Endodermal cell (in vitro differentiated cells): ENCODE measurements around the gene C2orf92. TPM values are rescaled to one million over a fixed set of nuclear protein-coding genes. Genes with fewer than 3 reads are reported as not detected.

ENCODE experiments used
- DNase-seq: peaks from one replicate; pipeline ENCODE4 v3.0.0-alpha.2; 2017
- H3K27ac ChIP-seq: 2 replicates; pipeline ENCODE4 v1.5.1; 2013; ENCODE audit warnings: mild to moderate bottlenecking, low read depth, low read length, moderate library complexity
- H3K27me3 ChIP-seq: 2 replicates; pipeline ENCODE4 v1.6.1; 2013; ENCODE audit warnings: mild to moderate bottlenecking, low read length, moderate library complexity; ENCODE audit not compliant: insufficient read depth, control insufficient read depth, poor library complexity, severe bottlenecking
- H3K36me3 ChIP-seq: 2 replicates; pipeline ENCODE4 v1.7.0; 2013; ENCODE audit warnings: mild to moderate bottlenecking, low read length, moderate library complexity; ENCODE audit not compliant: control insufficient read depth, insufficient read depth
- H3K4me1 ChIP-seq: one replicate; pipeline ENCODE4 v1.7.0; 2013; ENCODE audit warnings: low read length; ENCODE audit not compliant: control insufficient read depth, insufficient read depth
- H3K4me3 ChIP-seq: 2 replicates; pipeline ENCODE4 v1.5.1; 2013; ENCODE audit warnings: mild to moderate bottlenecking, low read length, moderate library complexity
- H3K9ac ChIP-seq: 2 replicates; pipeline ENCODE4 v1.6.1; 2013; ENCODE audit warnings: mild to moderate bottlenecking, low read length, moderate library complexity; ENCODE audit not compliant: poor library complexity, severe bottlenecking; ENCODE audit errors: extremely low read depth
- H3K9me3 ChIP-seq: 2 replicates; pipeline ENCODE4 v1.6.1; 2013; ENCODE audit warnings: mild to moderate bottlenecking, low read length, moderate library complexity; ENCODE audit not compliant: control insufficient read depth
- H3K27ac Mint-ChIP-seq: 2 replicates; pipeline ENCODE4 v1.8.0; 2020; ENCODE audit warnings: mixed read lengths
- H3K27me3 Mint-ChIP-seq: 2 replicates; pipeline ENCODE4 v1.8.0; 2021; ENCODE audit warnings: mild to moderate bottlenecking, mixed read lengths; ENCODE audit not compliant: insufficient read depth
- H3K36me3 Mint-ChIP-seq: 2 replicates; pipeline ENCODE4 v1.8.0; 2020; ENCODE audit warnings: low read depth, mixed read lengths
- H3K4me1 Mint-ChIP-seq: 2 replicates; pipeline ENCODE4 v1.8.0; 2020; ENCODE audit warnings: mixed read lengths
- H3K4me3 Mint-ChIP-seq: 2 replicates; pipeline ENCODE4 v1.8.0; 2020; ENCODE audit warnings: mild to moderate bottlenecking, moderate library complexity, mixed read lengths
- H3K9me3 Mint-ChIP-seq: 2 replicates; pipeline ENCODE4 v1.8.0; 2020; ENCODE audit warnings: mild to moderate bottlenecking, mixed read lengths
- WGBS, 2 experiments: methylation state at CpG; one replicate each; pipeline versions ENCODE4 v1.1.5 to v1.1.7; 2013; ENCODE audit warnings: missing lambda C conversion rate in 2 of 2, mixed read lengths in 1 of 2; ENCODE audit not compliant: insufficient coverage in 1 of 2, insufficient read length in 1 of 2; 5-methylcytosine and 5-hydroxymethylcytosine counted together
- total RNA-seq, 2 donors: library from RNA; stranded (reverse); fragmentation: NEBNext Ultra II Directional in 1 of 2; extraction: Animal tissue kit (Norgen Biotek cat#: 25700) in 1 of 2; gene quantifications; 2 replicates in 1 of 2; 3 replicates in 1 of 2; pipeline ENCODE4 v1.2.1, GENCODE V29; 2021
- TF ChIP-seq, protein P1 (sequence below): fragments of 200-600 bp; sonication (generic); conservative IDR thresholded peaks from 2 replicates; pipeline ENCODE4 v1.5.0; 2021; ENCODE audit warnings: antibody characterized with exemption, mild to moderate bottlenecking

Gene C2orf92
- total RNA-seq, 2 donors from 2014 or later: 12.5 to 17.4 TPM

- no peaks in the 10 kb centered on the region for H3K27me3 Mint-ChIP-seq
- H3K36me3 ChIP-seq: no peaks in the 10 kb centered on the region
These were observed 43.3 kb downstream of the C2orf92 start for GRCh38 chr2:97712693-97713295.

GRCh38 chr2:97713296-97714083 lies 44.0 kb downstream of the C2orf92 start, which contains the start of gene ZAP70:
ZAP70 (plus strand) TSS chr2:97713576; CDS start chr2:97724037, 10,461 bp downstream.
- DNase-seq: peak; percentile 57
- Histone ChIP-seq H3K9ac (peak within 1 kb of the TSS; percentile 63), H3K27me3 (no peaks in the 10 kb centered on the region), H3K27ac (peak within 1 kb of the TSS; percentile 9), H3K9me3 (no peaks in the 10 kb centered on the region), H3K4me1 (peaks cover 28% of the 10 kb centered on the region), H3K36me3 (no peaks in the 10 kb centered on the region), H3K4me3 (no peak within 1 kb of the TSS)
- H3K4me3 Mint-ChIP-seq: no peak within 1 kb of the TSS
- 86 to 94% methylated on average over 8 to 21 of the region's 21 CpGs for WGBS, 2 experiments
- no peaks in the 10 kb centered on the region for H3K27me3 Mint-ChIP-seq
- TF ChIP-seq, protein P1, sequence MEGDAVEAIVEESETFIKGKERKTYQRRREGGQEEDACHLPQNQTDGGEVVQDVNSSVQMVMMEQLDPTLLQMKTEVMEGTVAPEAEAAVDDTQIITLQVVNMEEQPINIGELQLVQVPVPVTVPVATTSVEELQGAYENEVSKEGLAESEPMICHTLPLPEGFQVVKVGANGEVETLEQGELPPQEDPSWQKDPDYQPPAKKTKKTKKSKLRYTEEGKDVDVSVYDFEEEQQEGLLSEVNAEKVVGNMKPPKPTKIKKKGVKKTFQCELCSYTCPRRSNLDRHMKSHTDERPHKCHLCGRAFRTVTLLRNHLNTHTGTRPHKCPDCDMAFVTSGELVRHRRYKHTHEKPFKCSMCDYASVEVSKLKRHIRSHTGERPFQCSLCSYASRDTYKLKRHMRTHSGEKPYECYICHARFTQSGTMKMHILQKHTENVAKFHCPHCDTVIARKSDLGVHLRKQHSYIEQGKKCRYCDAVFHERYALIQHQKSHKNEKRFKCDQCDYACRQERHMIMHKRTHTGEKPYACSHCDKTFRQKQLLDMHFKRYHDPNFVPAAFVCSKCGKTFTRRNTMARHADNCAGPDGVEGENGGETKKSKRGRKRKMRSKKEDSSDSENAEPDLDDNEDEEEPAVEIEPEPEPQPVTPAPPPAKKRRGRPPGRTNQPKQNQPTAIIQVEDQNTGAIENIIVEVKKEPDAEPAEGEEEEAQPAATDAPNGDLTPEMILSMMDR: no peak
- peaks cover 2% of the 10 kb centered on the region for H3K36me3 Mint-ChIP-seq
- H3K9me3 Mint-ChIP-seq: peaks cover 2% of the 10 kb centered on the region
- H3K27ac Mint-ChIP-seq: peak within 1 kb of the TSS; percentile 98
- peaks cover 52% of the 10 kb centered on the region for H3K4me1 Mint-ChIP-seq

More at GRCh38 chr2:97712693-97713295, 43.3 kb downstream of the C2orf92 start:
- H3K27ac Mint-ChIP-seq: peak overlapping the region; percentile 98
- H3K4me3 Mint-ChIP-seq: no peak overlapping the region
- TF ChIP-seq, protein P1: no peak
- peaks cover 2% of the 10 kb centered on the region for H3K9me3 Mint-ChIP-seq
- peaks cover 2% of the 10 kb centered on the region for H3K36me3 Mint-ChIP-seq
- H3K27me3 ChIP-seq: no peaks in the 10 kb centered on the region
- WGBS, 2 experiments: 88 to 98% methylated on average over 5 to 11 of the region's 11 CpGs
- H3K27ac ChIP-seq: peak overlapping the region; percentile 9
- peaks cover 50% of the 10 kb centered on the region for H3K4me1 Mint-ChIP-seq
- DNase-seq: peak; percentile 50
- H3K9ac ChIP-seq: peak overlapping the region; percentile 63
- no peaks in the 10 kb centered on the region for H3K9me3 ChIP-seq
- peaks cover 28% of the 10 kb centered on the region for H3K4me1 ChIP-seq
- H3K4me3 ChIP-seq: no peak overlapping the region

- peaks cover 2% of the 10 kb centered on the region for H3K9me3 Mint-ChIP-seq
- Histone ChIP-seq H3K9me3 (no peaks in the 10 kb centered on the region), H3K27ac (no peak overlapping the region), H3K36me3 (no peaks in the 10 kb centered on the region), H3K4me3 (no peak overlapping the region), H3K27me3 (no peaks in the 10 kb centered on the region), H3K9ac (no peak overlapping the region), H3K4me1 (peaks cover 28% of the 10 kb centered on the region)
- 85 to 92% methylated on average over 16 to 17 of the region's 17 CpGs for WGBS, 2 experiments
- peaks cover 56% of the 10 kb centered on the region for H3K4me1 Mint-ChIP-seq
- peak overlapping the region; percentile 84 for H3K27ac Mint-ChIP-seq
- H3K27me3 Mint-ChIP-seq: no peaks in the 10 kb centered on the region
- no peak overlapping the region for H3K4me3 Mint-ChIP-seq
- TF ChIP-seq, protein P1: no peak
- H3K36me3 Mint-ChIP-seq: peaks cover 2% of the 10 kb centered on the region
- peak; percentile 40 for DNase-seq
These were observed 44.8 kb downstream of the C2orf92 start for GRCh38 chr2:97714084-97714949.
